Thoracic aorta (tissue), 2 donors: ENCODE results near the gene DUSP7. TPM values are rescaled to one million over a fixed set of nuclear protein-coding genes. Genes with fewer than 3 reads are reported as not detected.

Source experiments
- ATAC-seq: fragments of 150-250 bp; one replicate; pipeline ENCODE4 v1.8.0; 2017; ENCODE audit warnings: low read depth; ENCODE audit not compliant: insufficient number of reproducible peaks, low FRiP score
- DNase-seq: peaks from one replicate; pipeline ENCODE4 v3.0.0-alpha.2; 2020; ENCODE audit warnings: low spot score
- H3K27ac ChIP-seq, 2 donors: fragments of 200-600 bp; sonication (generic); 1 replicate in 1 of 2; 2 replicates in 1 of 2; pipeline ENCODE4 v1.5.1; 2016; ENCODE audit warnings: mild to moderate bottlenecking in 2 of 2, moderate library complexity in 2 of 2
- H3K27me3 ChIP-seq: fragments of 200-600 bp; sonication (generic); replicated peaks from 2 replicates; pipeline ENCODE4 v1.6.0; 2016; ENCODE audit warnings: mild to moderate bottlenecking; ENCODE audit not compliant: insufficient read depth
- H3K36me3 ChIP-seq: fragments of 200-600 bp; sonication (generic); one replicate; pipeline ENCODE4 v1.5.1; 2016
- H3K4me1 ChIP-seq, 2 donors: fragments of 200-600 bp; sonication (generic); 1 replicate in 1 of 2; 2 replicates in 1 of 2; pipeline versions ENCODE4 v1.5.1 to v1.6.0; 2016; ENCODE audit warnings: low read depth in 2 of 2, mild to moderate bottlenecking in 1 of 2; ENCODE audit not compliant: control insufficient read depth in 1 of 2
- H3K4me3 ChIP-seq: fragments of 200-600 bp; sonication (generic); 2 replicates; pipeline ENCODE4 v1.5.1; 2016; ENCODE audit warnings: mild to moderate bottlenecking
- H3K9me3 ChIP-seq: fragments of 200-600 bp; sonication (generic); 2 replicates; pipeline ENCODE4 v1.5.1; 2016
- total RNA-seq, 2 donors: library from RNA; depleted of rRNA; stranded (reverse); fragments of >200 nt; gene quantifications; one replicate each; pipeline versions ENCODE4 v1.1.0 to v1.2.3, GENCODE V29; 2016
- TF ChIP-seq, protein P1 (sequence below): fragments of 200-600 bp; sonication (generic); IDR thresholded peaks from one replicate; pipeline ENCODE4 v1.5.1; 2019; ENCODE audit warnings: antibody characterized with exemption

The DUSP7 gene
- total RNA-seq, 2 donors from 2014 or later: 41.1 to 42.2 TPM

DNA sequence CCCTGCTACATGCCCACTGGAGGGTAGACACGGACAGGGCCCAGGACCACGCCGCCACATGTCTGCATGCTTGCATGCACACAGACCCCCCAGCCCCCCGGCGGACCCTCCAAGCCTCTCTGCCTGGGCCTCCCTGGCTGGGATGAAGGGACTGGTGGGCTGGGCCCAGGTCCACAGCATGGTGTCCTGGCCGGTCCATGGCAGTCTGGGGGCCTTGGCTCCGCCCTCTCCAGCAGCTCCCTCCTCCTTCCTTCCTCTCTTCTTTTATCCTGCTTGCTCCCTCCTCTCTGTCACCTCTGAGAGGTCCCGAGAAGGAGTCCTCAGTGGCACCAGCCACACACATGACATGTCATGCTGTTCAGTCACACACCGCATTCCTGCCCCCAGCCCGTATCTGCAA, 24.5 kb downstream of the DUSP7 start:
- DNase-seq (no peak), ATAC-seq (no peak)
- Histone ChIP-seq H3K4me1 (no peaks in the 10 kb centered on the region), H3K27ac (no peak overlapping the region), H3K27me3 (no peaks in the 10 kb centered on the region), H3K36me3 (no peaks in the 10 kb centered on the region), H3K4me3 (no peak overlapping the region), H3K9me3 (no peaks in the 10 kb centered on the region)
- TF ChIP-seq, protein P1, sequence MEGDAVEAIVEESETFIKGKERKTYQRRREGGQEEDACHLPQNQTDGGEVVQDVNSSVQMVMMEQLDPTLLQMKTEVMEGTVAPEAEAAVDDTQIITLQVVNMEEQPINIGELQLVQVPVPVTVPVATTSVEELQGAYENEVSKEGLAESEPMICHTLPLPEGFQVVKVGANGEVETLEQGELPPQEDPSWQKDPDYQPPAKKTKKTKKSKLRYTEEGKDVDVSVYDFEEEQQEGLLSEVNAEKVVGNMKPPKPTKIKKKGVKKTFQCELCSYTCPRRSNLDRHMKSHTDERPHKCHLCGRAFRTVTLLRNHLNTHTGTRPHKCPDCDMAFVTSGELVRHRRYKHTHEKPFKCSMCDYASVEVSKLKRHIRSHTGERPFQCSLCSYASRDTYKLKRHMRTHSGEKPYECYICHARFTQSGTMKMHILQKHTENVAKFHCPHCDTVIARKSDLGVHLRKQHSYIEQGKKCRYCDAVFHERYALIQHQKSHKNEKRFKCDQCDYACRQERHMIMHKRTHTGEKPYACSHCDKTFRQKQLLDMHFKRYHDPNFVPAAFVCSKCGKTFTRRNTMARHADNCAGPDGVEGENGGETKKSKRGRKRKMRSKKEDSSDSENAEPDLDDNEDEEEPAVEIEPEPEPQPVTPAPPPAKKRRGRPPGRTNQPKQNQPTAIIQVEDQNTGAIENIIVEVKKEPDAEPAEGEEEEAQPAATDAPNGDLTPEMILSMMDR: no peak

DNA sequence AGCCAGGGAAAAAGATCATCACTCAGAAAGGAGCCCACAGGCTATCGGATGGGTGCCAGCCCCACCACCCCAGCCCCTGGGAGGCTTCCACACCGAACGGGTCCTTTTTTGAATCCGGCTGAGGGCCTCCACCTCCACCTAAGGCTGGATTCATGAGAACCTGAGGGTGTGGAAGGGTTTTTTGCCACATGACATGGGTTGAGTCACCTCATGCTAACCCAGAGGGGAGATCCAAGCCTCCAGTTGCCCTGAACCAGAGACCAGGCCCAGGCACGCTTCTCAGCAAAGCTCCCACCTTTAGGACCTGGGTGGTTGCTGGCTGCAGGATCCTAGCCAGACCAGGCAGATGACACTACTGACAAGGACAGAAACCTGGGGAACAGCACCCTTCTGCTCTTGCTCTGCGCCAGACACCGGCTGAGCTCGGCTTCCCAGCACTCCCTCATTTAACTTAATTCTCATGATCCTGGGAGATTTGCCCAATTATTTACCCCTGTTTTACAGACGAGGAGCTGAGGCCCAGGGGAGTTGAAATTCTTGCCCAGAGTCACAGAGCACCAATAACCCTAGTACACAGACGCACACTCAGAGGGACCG, 25.6 kb downstream of the DUSP7 start:
- H3K27me3 ChIP-seq: no peaks in the 10 kb centered on the region
- TF ChIP-seq, protein P1: no peak
- H3K36me3 ChIP-seq: no peaks in the 10 kb centered on the region
- no peak overlapping the region for H3K27ac ChIP-seq
- H3K9me3 ChIP-seq: no peaks in the 10 kb centered on the region
- H3K4me3 ChIP-seq: no peak overlapping the region
- ATAC-seq (no peak), DNase-seq (no peak)
- H3K4me1 ChIP-seq: peaks cover 5 to 7% of the 10 kb centered on the region in 2 donors

DNA sequence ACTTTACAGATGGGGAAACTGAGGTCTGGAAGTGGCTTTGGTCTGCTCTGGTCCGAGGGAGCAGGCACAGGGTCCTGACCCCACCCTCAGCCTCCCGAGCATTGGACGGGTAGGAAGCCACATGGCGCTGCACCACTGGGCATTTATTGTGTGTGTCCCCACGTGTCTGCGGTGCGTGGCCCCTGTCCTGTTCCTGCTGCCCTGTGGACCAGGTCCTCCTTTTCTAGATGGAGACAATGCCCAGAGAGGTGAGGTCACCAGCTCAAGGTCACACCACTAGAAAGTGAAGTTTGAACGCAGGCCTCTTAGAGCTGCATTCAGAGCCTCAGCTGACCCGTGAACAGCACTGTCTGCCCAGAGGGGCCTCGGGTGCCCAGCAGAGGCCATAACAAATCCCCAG, 26.8 kb downstream of the DUSP7 start:
- peaks cover 10 to 19% of the 10 kb centered on the region in 2 donors for H3K4me1 ChIP-seq
- no peaks in the 10 kb centered on the region for H3K9me3 ChIP-seq
- H3K27me3 ChIP-seq: no peaks in the 10 kb centered on the region
- no peak for DNase-seq
- TF ChIP-seq, protein P1: no peak
- no peak overlapping the region for H3K4me3 ChIP-seq
- H3K27ac ChIP-seq: no peak overlapping the region
- no peak for ATAC-seq
- H3K36me3 ChIP-seq: no peaks in the 10 kb centered on the region

DNA sequence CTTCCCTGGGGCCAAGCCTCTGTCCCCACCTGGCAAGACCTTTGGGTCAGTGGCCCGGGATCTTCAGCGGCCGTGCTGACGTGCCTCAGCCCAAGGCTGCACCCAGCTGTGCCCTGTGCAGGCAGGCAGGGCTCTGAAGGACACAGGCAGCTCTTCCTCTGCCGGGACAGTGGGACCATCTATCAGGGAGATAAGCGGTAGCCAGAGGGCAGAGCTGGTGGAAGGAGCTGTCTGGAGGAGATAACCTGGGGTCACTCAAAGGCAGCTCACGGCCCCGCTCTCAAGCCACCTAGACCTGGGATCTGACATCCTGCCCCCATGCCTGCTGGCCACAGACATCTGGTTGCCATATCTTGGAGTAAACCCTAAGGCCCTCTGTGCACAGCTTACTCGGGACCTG, 27.3 kb downstream of the DUSP7 start:
- Histone ChIP-seq H3K36me3 (no peaks in the 10 kb centered on the region), H3K4me1 (peaks cover 11 to 24% of the 10 kb centered on the region in 2 donors), H3K27ac (no peak overlapping the region), H3K9me3 (no peaks in the 10 kb centered on the region), H3K27me3 (no peaks in the 10 kb centered on the region), H3K4me3 (no peak overlapping the region)
- ATAC-seq (no peak), DNase-seq (no peak)
- TF ChIP-seq, protein P1: no peak

DNA sequence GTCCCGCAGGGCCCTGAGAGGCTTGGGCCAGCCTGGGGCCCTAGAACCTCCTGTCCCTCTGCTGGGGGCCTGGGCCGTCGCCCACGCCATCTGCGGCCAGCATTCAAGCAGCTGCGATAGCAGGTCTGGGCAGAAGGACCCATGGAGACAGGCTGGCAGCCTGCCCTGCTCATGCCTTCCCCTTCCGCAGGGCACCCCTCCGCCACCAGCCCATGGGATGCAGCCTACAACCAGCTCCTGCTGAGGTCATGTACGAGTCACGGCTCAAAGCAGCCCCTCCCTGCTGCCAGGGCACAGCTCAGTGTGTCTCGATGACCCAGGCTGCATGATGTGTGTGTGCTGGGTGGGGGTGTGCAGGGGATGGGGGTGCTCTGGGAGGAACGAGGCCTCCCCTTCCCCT, 27.8 kb downstream of the DUSP7 start:
- ATAC-seq (no peak), DNase-seq (no peak)
- H3K9me3 ChIP-seq: no peaks in the 10 kb centered on the region
- peaks cover 16 to 29% of the 10 kb centered on the region in 2 donors for H3K4me1 ChIP-seq
- H3K36me3 ChIP-seq: no peaks in the 10 kb centered on the region
- no peak overlapping the region for H3K27ac ChIP-seq
- H3K27me3 ChIP-seq: no peaks in the 10 kb centered on the region
- no peak overlapping the region for H3K4me3 ChIP-seq
- TF ChIP-seq, protein P1: no peak
